Measurements from ENCODE around the gene CER1.

DNA sequence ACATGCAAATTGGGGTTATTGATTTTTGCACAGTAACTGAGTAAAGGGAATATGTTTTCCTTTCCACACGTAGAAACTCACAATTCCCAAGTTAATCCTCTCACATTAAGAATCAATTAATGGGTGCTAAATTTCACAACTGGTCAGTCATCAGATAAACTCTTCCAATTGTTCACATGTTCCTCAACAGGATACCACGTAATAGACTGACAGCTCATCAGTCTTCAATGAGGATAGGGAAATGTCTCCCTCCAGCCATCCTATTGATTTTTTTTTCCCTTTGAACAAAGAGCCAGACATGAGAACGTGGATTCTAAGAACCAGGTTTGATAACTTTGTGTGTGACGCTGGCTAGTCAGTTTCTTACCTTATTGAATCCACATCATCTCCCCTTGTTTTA lies 768 bp upstream of the CER1 start:
- TF ChIP-seq, protein P1, sequence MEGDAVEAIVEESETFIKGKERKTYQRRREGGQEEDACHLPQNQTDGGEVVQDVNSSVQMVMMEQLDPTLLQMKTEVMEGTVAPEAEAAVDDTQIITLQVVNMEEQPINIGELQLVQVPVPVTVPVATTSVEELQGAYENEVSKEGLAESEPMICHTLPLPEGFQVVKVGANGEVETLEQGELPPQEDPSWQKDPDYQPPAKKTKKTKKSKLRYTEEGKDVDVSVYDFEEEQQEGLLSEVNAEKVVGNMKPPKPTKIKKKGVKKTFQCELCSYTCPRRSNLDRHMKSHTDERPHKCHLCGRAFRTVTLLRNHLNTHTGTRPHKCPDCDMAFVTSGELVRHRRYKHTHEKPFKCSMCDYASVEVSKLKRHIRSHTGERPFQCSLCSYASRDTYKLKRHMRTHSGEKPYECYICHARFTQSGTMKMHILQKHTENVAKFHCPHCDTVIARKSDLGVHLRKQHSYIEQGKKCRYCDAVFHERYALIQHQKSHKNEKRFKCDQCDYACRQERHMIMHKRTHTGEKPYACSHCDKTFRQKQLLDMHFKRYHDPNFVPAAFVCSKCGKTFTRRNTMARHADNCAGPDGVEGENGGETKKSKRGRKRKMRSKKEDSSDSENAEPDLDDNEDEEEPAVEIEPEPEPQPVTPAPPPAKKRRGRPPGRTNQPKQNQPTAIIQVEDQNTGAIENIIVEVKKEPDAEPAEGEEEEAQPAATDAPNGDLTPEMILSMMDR (IDR thresholded peaks at IDR 0.05; ENCODE audit: low read depth, low read length, poor library complexity, severe bottlenecking): no peak
- TF ChIP-seq EZH2phosphoT487 (IDR thresholded peaks at IDR 0.05; ENCODE audit: borderline replicate concordance, low read length): no peak
